Epithelial cell of proximal tubule (primary cell): ENCODE measurements around the gene KCNQ1. TPM values are rescaled to one million over a fixed set of nuclear protein-coding genes. Genes with fewer than 3 reads are reported as not detected.

Source experiments
- DNase-seq: peaks from one replicate; pipeline ENCODE4 v3.0.0-alpha.2; 2011; ENCODE audit warnings: low read depth
- H3K4me3 ChIP-seq: 2 replicates; pipeline ENCODE4 v1.5.1; 2011; ENCODE audit warnings: low read depth, mild to moderate bottlenecking, low read length
- total RNA-seq: library from RNA; depleted of rRNA; stranded (reverse); fragments of >200 nt; gene quantifications from 2 replicates; pipeline ENCODE4 v1.2.3, GENCODE V29; 2015
- TF ChIP-seq, protein P1 (sequence below): conservative IDR thresholded peaks from 2 replicates; pipeline ENCODE4 v1.5.1; 2012; ENCODE audit warnings: low read depth, mild to moderate bottlenecking, low read length

KCNQ1 gene
- total RNA-seq, 1 donor from 2014 or later, result 0.46 TPM

- TF ChIP-seq, protein P1, sequence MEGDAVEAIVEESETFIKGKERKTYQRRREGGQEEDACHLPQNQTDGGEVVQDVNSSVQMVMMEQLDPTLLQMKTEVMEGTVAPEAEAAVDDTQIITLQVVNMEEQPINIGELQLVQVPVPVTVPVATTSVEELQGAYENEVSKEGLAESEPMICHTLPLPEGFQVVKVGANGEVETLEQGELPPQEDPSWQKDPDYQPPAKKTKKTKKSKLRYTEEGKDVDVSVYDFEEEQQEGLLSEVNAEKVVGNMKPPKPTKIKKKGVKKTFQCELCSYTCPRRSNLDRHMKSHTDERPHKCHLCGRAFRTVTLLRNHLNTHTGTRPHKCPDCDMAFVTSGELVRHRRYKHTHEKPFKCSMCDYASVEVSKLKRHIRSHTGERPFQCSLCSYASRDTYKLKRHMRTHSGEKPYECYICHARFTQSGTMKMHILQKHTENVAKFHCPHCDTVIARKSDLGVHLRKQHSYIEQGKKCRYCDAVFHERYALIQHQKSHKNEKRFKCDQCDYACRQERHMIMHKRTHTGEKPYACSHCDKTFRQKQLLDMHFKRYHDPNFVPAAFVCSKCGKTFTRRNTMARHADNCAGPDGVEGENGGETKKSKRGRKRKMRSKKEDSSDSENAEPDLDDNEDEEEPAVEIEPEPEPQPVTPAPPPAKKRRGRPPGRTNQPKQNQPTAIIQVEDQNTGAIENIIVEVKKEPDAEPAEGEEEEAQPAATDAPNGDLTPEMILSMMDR, result no peak
- no peak for DNase-seq
- H3K4me3 ChIP-seq, result no peak overlapping the region
These were observed 308.1 kb downstream of the KCNQ1 start for GRCh38 chr11:2752923-2753322.

- TF ChIP-seq, protein P1, result no peak
- no peak for DNase-seq
- H3K4me3 ChIP-seq, result no peak overlapping the region
These were observed 309.2 kb downstream of the KCNQ1 start for GRCh38 chr11:2754008-2754407.

DNA sequence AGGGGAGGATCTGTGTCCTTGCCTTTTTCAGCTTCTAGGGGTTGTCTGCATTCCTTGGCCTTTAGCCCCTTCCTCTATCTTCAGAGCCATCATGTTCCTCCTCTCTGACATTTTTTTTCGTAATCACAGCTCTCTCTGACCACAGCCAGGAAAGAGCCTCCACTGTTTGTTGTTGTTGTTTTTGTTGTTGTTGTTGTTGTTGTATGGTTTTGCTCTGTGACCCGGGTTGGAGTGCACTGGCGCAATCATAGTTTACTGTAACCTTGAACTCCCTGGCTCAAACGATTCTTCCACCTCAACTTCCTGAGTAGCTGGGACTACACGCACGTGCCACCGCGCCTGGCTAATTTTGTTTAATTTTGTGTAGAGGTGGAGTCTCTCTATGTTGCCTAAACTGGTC is 310.3 kb downstream of the KCNQ1 start:
- no peak for DNase-seq
- TF ChIP-seq, protein P1, result no peak
- no peak overlapping the region for H3K4me3 ChIP-seq

- no peak for DNase-seq
- H3K4me3 ChIP-seq, result no peak overlapping the region
- TF ChIP-seq, protein P1, result no peak
These were observed 313.9 kb downstream of the KCNQ1 start for GRCh38 chr11:2758751-2759150.

DNA sequence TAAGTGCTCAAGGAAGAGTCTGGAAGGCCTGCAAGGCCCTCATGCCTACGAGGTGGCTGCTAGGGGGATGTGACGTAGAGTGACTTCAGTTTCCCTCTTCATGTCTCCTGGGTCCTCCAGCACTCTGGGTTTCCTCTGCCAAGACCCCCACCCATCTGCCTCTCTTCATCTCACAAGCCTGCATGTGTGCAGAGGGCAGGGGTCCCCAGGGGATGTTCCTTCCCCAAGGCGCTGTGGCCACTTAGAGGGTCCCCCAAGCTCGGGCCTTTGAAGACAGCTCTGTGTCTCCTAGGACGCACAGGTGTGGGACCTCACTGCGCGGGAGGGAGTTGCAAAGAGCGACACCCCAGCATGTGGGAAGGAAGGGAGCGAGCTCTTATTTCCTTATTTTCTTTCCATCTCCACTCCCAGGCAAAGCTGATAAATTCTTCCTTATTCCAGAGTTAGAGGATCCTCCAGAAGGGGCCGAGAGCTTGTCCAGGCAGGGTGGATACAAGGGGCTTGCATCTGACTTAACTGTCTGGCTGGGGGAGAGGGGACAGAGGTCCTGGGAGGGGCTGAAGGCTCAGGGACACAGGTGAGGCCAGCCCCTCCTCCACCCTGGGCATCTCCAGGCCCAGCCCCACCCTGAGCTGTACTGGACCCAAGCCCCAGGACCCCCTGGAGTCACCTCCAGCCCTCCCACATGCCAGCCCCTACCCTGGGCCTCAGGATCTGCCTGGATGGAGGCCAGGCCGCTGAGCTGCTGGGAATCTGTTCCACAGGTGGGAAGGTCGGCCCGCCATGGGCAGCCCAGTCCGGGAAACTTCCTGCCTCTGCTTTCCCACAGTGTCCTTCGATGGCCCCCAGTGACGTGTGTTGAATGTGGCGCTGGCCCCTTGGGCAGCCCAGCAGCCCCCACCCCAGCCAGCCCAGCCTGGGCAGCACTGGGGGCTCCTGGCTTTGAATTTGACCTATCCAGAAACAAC is 314.7 kb downstream of the KCNQ1 start:
- no peak for DNase-seq
- H3K4me3 ChIP-seq, result peak overlapping the region; percentile 32
- TF ChIP-seq, protein P1, result no peak

GRCh38 chr11:2760196-2760871 is 315.5 kb downstream of the KCNQ1 start:
- TF ChIP-seq, protein P1, result peak; percentile 11
- peak overlapping the region; percentile 32 for H3K4me3 ChIP-seq
- DNase-seq, result peak; percentile 63
